Loucy (cell line): ENCODE measurements around the gene VMA21.

Experiments
- H2AFZ ChIP-seq: fragments of 200-600 bp; sonication (generic); 2 replicates; pipeline ENCODE4 v1.6.0; 2016; ENCODE audit warnings: antibody characterized with exemption, mild to moderate bottlenecking, low read length, moderate library complexity
- H3F3A ChIP-seq: fragments of 200-600 bp; 2 replicates; pipeline ENCODE4 v1.6.0; 2016; ENCODE audit warnings: antibody characterized with exemption, low read depth, mild to moderate bottlenecking
- H3K27me3 ChIP-seq: fragments of 200-600 bp; sonication (generic); 2 replicates; pipeline ENCODE4 v1.6.1; 2014; ENCODE audit warnings: low read length, mild to moderate bottlenecking; ENCODE audit not compliant: insufficient read depth, poor library complexity, severe bottlenecking
- H3K36me3 ChIP-seq: fragments of 200-600 bp; sonication (generic); 2 replicates; pipeline ENCODE4 v1.6.1; 2016; ENCODE audit warnings: low read length; ENCODE audit not compliant: insufficient read depth
- H3K4me1 ChIP-seq: fragments of 200-600 bp; sonication (generic); 2 replicates; pipeline ENCODE4 v1.5.1; 2014; ENCODE audit warnings: low read length, mild to moderate bottlenecking; ENCODE audit not compliant: insufficient read depth, poor library complexity, severe bottlenecking
- H3K4me2 ChIP-seq: fragments of 200-600 bp; sonication (generic); 2 replicates; pipeline ENCODE4 v1.6.0; 2014; ENCODE audit warnings: antibody characterized with exemption, low read length, low read depth, mild to moderate bottlenecking; ENCODE audit not compliant: poor library complexity, severe bottlenecking
- H3K4me3 ChIP-seq: fragments of 200-600 bp; sonication (generic); 2 replicates; pipeline ENCODE4 v1.5.1; 2014; ENCODE audit warnings: low read length, mild to moderate bottlenecking, mixed read lengths; ENCODE audit not compliant: poor library complexity, severe bottlenecking
- H3K79me2 ChIP-seq: fragments of 200-600 bp; sonication (generic); 2 replicates; pipeline ENCODE4 v1.6.1; 2014; ENCODE audit warnings: low read length; ENCODE audit not compliant: insufficient read depth
- H3K9ac ChIP-seq: fragments of 200-600 bp; sonication (generic); 2 replicates; pipeline ENCODE4 v1.6.0; 2014; ENCODE audit warnings: mild to moderate bottlenecking, low read depth, low read length, moderate library complexity; ENCODE audit not compliant: poor library complexity, severe bottlenecking
- H3K9me2 ChIP-seq: fragments of 200-600 bp; sonication (generic); replicated peaks from 2 replicates; pipeline ENCODE4 v1.6.1; 2016; ENCODE audit warnings: low read depth, low read length, mixed read lengths
- H3K9me3 ChIP-seq: fragments of 200-600 bp; sonication (generic); 2 replicates; pipeline ENCODE4 v1.6.1; 2014; ENCODE audit warnings: mild to moderate bottlenecking, antibody characterized with exemption, low read length, low read depth; ENCODE audit not compliant: insufficient read depth
- H4K20me1 ChIP-seq: fragments of 200-600 bp; sonication (generic); 2 replicates; pipeline ENCODE4 v1.6.0; 2014; ENCODE audit warnings: antibody characterized with exemption, low read length, mild to moderate bottlenecking; ENCODE audit not compliant: insufficient read depth, poor library complexity, severe bottlenecking
- EZH2phosphoT487 ChIP-seq: fragments of 200-600 bp; IDR thresholded peaks from 2 replicates; pipeline ENCODE4 v1.6.1; 2018; ENCODE audit warnings: antibody characterized with exemption, mild to moderate bottlenecking, moderate library complexity, borderline replicate concordance
- TF ChIP-seq, protein P1 (sequence below): fragments of 200-600 bp; sonication (generic); conservative IDR thresholded peaks from 2 replicates; pipeline ENCODE4 v1.5.1; 2014; ENCODE audit warnings: mild to moderate bottlenecking, antibody characterized with exemption, low read length

VMA21 gene

GRCh38 chrX:151396825-151397740 lies at the start of gene VMA21:
Gene VMA21, plus strand, starts transcription at chrX:151397206. Its CDS starts 103 bp downstream, at chrX:151397309.
- H3K27me3 ChIP-seq = no peaks in the 10 kb centered on the region
- H3K9me2 ChIP-seq = no peaks in the 10 kb centered on the region
- peak within 1 kb of the TSS; percentile 94 for H2AFZ ChIP-seq
- H3K9ac ChIP-seq = peak within 1 kb of the TSS; percentile 98
- no peaks in the 10 kb centered on the region for H3K9me3 ChIP-seq
- no peaks in the 10 kb centered on the region; the same call in 1 of the 2 replicates for H3F3A ChIP-seq
- H3K4me2 ChIP-seq = peak within 1 kb of the TSS; percentile 91
- H4K20me1 ChIP-seq = peaks cover 39% of the 10 kb centered on the region
- no peaks in the 10 kb centered on the region for H3K36me3 ChIP-seq
- peak within 1 kb of the TSS; percentile 98 for H3K4me3 ChIP-seq
- H3K4me1 ChIP-seq = peaks cover 26% of the 10 kb centered on the region
- TF ChIP-seq EZH2phosphoT487 = no peak
- TF ChIP-seq, protein P1, sequence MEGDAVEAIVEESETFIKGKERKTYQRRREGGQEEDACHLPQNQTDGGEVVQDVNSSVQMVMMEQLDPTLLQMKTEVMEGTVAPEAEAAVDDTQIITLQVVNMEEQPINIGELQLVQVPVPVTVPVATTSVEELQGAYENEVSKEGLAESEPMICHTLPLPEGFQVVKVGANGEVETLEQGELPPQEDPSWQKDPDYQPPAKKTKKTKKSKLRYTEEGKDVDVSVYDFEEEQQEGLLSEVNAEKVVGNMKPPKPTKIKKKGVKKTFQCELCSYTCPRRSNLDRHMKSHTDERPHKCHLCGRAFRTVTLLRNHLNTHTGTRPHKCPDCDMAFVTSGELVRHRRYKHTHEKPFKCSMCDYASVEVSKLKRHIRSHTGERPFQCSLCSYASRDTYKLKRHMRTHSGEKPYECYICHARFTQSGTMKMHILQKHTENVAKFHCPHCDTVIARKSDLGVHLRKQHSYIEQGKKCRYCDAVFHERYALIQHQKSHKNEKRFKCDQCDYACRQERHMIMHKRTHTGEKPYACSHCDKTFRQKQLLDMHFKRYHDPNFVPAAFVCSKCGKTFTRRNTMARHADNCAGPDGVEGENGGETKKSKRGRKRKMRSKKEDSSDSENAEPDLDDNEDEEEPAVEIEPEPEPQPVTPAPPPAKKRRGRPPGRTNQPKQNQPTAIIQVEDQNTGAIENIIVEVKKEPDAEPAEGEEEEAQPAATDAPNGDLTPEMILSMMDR = no peak
- H3K79me2 ChIP-seq = peaks cover 54% of the 10 kb centered on the region

- no peak for TF ChIP-seq EZH2phosphoT487
- TF ChIP-seq, protein P1 = no peak
- Histone ChIP-seq H3K9me3 (no peaks in the 10 kb centered on the region), H3K79me2 (no peaks in the 10 kb centered on the region), H3K4me2 (no peak overlapping the region), H3K9ac (no peak overlapping the region), H3K4me3 (no peak overlapping the region), H3F3A (no peaks in the 10 kb centered on the region), H3K4me1 (no peaks in the 10 kb centered on the region), H2AFZ (no peak overlapping the region), H4K20me1 (no peaks in the 10 kb centered on the region), H3K9me2 (no peaks in the 10 kb centered on the region), H3K36me3 (no peaks in the 10 kb centered on the region), H3K27me3 (no peaks in the 10 kb centered on the region)
Measured at GRCh38 chrX:151359341-151359740, 37.7 kb upstream of the VMA21 start.

- Histone ChIP-seq H3K9me2 (no peaks in the 10 kb centered on the region), H3K9me3 (no peaks in the 10 kb centered on the region), H3K36me3 (no peaks in the 10 kb centered on the region), H3K4me3 (no peak overlapping the region), H3K27me3 (no peaks in the 10 kb centered on the region), H3K4me1 (no peaks in the 10 kb centered on the region), H3K4me2 (no peak overlapping the region), H3K9ac (no peak overlapping the region), H3F3A (no peaks in the 10 kb centered on the region), H4K20me1 (no peaks in the 10 kb centered on the region), H3K79me2 (no peaks in the 10 kb centered on the region), H2AFZ (no peak overlapping the region)
- TF ChIP-seq EZH2phosphoT487 = no peak
- TF ChIP-seq, protein P1 = peak; percentile 62
Measured at GRCh38 chrX:151359931-151360871, 36.8 kb upstream of the VMA21 start.
